Measurements from ENCODE around the gene GAD1. TPM values are rescaled to one million over a fixed set of nuclear protein-coding genes. Genes with fewer than 3 reads are reported as not detected.

Gene GAD1
- total RNA-seq, 1 experiment from 2014 or later: 1.1 TPM

- ChIA-PET CTCF (interaction anchor here (0.5 to 1.0 kb wide), 6 partner anchors 11 to 264 kb away, joined by 3 to 4 read pairs (median 4); partner anchors contain the start of genes GAD1 and GORASP2), POLR2A (ENCODE audit: low non-redundant PET) (no interaction called here)
- BruUV-seq (replicated peaks): no TSS peak
- H3K4me3 ChIP-seq (ENCODE audit: low read depth, low read length, poor library complexity, severe bottlenecking): peak overlapping the region; percentile 26
- H3K27ac ChIP-seq (ENCODE audit: low read depth, low read length, poor library complexity, severe bottlenecking): no peak overlapping the region
- H3K36me3 ChIP-seq (ENCODE audit: insufficient read depth, low read length, poor library complexity, severe bottlenecking): no peaks in the 10 kb centered on the region
- no peaks in the 10 kb centered on the region for H3K27me3 ChIP-seq (replicated peaks; ENCODE audit: insufficient read depth, low read depth, low read length, poor library complexity)
- H3K9me3 ChIP-seq (ENCODE audit: low read depth, low read length, poor library complexity, severe bottlenecking): no peaks in the 10 kb centered on the region
- intact Hi-C loops (cut with micrococcal nuclease; ENCODE audit: unreplicated experiment): loop anchor here (5.0 kb wide), 1 partner anchor 636 kb away; no protein-coding TSS in a partner anchor
- TF ChIP-seq EZH2 (IDR thresholded peaks at IDR 0.05; ENCODE audit: borderline replicate concordance, low read depth, low read length, poor library complexity, severe bottlenecking) (no peak), CTCF (conservative IDR thresholded peaks at IDR 0.05; ENCODE audit: low read depth, low read length) (peak; percentile 98)
- peak; percentile 78 for DNase-seq (ENCODE audit: low spot score)
- no peaks in the 10 kb centered on the region for H3K4me1 ChIP-seq (ENCODE audit: insufficient read depth, low read length, poor library complexity, severe bottlenecking)
Measured at GRCh38 chr2:170873035-170873692, 56.5 kb downstream of the GAD1 start.

GRCh38 chr2:170878066-170878465, 61.4 kb downstream of the GAD1 start:
- Histone ChIP-seq H3K4me1 (ENCODE audit: insufficient read depth, low read length, poor library complexity, severe bottlenecking) (no peaks in the 10 kb centered on the region), H3K4me3 (ENCODE audit: low read depth, low read length, poor library complexity, severe bottlenecking) (no peak overlapping the region), H3K36me3 (ENCODE audit: insufficient read depth, low read length, poor library complexity, severe bottlenecking) (no peaks in the 10 kb centered on the region), H3K27ac (ENCODE audit: low read depth, low read length, poor library complexity, severe bottlenecking) (no peak overlapping the region), H3K9me3 (ENCODE audit: low read depth, low read length, poor library complexity, severe bottlenecking) (no peaks in the 10 kb centered on the region), H3K27me3 (replicated peaks; ENCODE audit: insufficient read depth, low read depth, low read length, poor library complexity) (peaks cover 13% of the 10 kb centered on the region)
- CTCF ChIA-PET: interaction anchor here (0.7 kb wide), 1 partner anchor 53 kb away, joined by 3 read pairs; no protein-coding TSS in a partner anchor
- BruUV-seq (replicated peaks): no TSS peak
- TF ChIP-seq CTCF (conservative IDR thresholded peaks at IDR 0.05; ENCODE audit: low read depth, low read length) (no peak), EZH2 (IDR thresholded peaks at IDR 0.05; ENCODE audit: borderline replicate concordance, low read depth, low read length, poor library complexity, severe bottlenecking) (no peak)
- POLR2A ChIA-PET (ENCODE audit: low non-redundant PET): interaction anchor here (0.8 kb wide), 1 partner anchor 31 kb away, joined by 3 read pairs; no protein-coding TSS in a partner anchor
- intact Hi-C loops (cut with micrococcal nuclease; ENCODE audit: unreplicated experiment): no loop called here
- no peak for DNase-seq (ENCODE audit: low spot score)

- no TSS peak for BruUV-seq (replicated peaks)
- no peak overlapping the region for H3K4me3 ChIP-seq (ENCODE audit: low read depth, low read length, poor library complexity, severe bottlenecking)
- CTCF ChIA-PET: no interaction called here
- POLR2A ChIA-PET (ENCODE audit: low non-redundant PET): no interaction called here
- H3K27me3 ChIP-seq (replicated peaks; ENCODE audit: insufficient read depth, low read depth, low read length, poor library complexity): peaks cover 13% of the 10 kb centered on the region
- no peak overlapping the region for H3K27ac ChIP-seq (ENCODE audit: low read depth, low read length, poor library complexity, severe bottlenecking)
- TF ChIP-seq EZH2 (IDR thresholded peaks at IDR 0.05; ENCODE audit: borderline replicate concordance, low read depth, low read length, poor library complexity, severe bottlenecking): no peak
- TF ChIP-seq CTCF (conservative IDR thresholded peaks at IDR 0.05; ENCODE audit: low read depth, low read length): no peak
- H3K9me3 ChIP-seq (ENCODE audit: low read depth, low read length, poor library complexity, severe bottlenecking): no peaks in the 10 kb centered on the region
- no peaks in the 10 kb centered on the region for H3K36me3 ChIP-seq (ENCODE audit: insufficient read depth, low read length, poor library complexity, severe bottlenecking)
- intact Hi-C loops (cut with micrococcal nuclease; ENCODE audit: unreplicated experiment): no loop called here
- DNase-seq (ENCODE audit: low spot score): no peak
- H3K4me1 ChIP-seq (ENCODE audit: insufficient read depth, low read length, poor library complexity, severe bottlenecking): no peaks in the 10 kb centered on the region
Measured at GRCh38 chr2:170878505-170878904, 61.8 kb downstream of the GAD1 start.

All from A673 (cell line).